HG02870 (cell line): ENCODE data around the gene PDIA6.
A peak's percentile ranks its signal among the peaks of the same experiment; 100 is the strongest.
"Not testable (repeated sequence)": the region's sequence is repeated elsewhere in the genome, so short reads cannot be mapped to it uniquely, and the experiment has no call there.

ENCODE experiments used
- ATAC-seq: cut with Tn5 transposase; IDR thresholded peaks from one replicate; pipeline ENCODE4 v1.9.1; 2021; ENCODE audit warnings: mild to moderate bottlenecking, moderate library complexity; ENCODE audit not compliant: unreplicated experiment

The PDIA6 gene

DNA sequence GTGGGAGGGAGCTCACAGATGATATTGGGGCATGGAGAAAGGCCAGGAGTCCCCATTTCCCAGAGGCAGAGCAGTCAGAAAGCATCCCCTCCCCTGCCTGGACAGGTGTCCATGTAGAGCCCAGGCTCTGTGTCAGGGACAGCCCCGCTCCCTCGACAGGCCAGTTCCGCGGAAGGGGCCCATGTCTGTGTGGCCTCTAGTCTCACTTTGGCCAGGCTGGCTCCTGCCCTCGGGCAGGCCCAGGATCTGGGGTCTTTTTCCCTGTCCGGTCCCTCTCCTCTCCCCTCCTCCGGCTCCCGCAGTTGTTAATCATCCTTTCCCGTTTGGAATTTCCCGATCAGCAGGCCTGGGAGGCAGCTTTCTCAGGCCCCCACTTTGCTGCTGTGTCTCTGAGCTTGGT lies 20.4 kb upstream of the PDIA6 start:
- ATAC-seq = no peak

DNA sequence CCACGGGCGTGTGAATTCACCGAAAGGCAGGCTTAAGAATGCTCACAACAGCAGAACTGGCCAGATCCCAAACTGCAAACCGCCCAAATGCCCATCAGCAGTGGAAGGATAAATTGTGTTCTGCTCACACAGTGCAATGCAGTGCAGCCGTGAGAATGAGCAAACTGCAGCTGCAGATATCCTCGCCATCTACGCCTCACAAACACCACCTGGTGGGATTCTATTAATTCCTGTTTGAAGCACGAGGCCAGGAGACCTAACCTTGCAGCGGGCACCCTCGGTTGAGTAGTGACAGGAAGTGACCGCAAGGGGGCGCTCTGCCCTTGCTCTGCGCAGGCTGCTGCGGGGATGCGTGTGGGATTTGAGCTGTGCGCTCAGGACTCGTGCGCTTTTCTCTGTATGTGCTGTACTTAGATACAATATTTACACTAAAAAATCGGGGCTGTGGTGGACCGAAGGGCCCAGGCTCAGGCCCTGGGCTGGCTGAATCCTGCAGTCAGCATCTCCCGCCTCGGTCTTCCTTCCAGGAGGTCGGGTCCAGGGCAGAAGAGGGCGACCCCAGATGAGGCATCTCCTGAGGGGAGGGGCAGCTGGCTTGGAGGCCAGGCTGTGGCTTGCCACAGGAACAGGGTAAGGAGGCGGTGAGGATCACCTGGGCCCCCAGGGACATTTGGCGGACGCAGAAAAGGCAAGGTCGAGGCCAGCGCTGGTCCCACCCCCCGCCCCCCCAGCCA lies 19.8 kb upstream of the PDIA6 start:
- peak; percentile 69 for ATAC-seq

- ATAC-seq = no peak
These were observed 18.9 kb upstream of the PDIA6 start for GRCh38 chr2:10831400-10831985.

GRCh38 chr2:10830641-10831399 lies 18.2 kb upstream of the PDIA6 start:
- ATAC-seq = no peak

- no peak for ATAC-seq
These were observed 17.6 kb upstream of the PDIA6 start for GRCh38 chr2:10830203-10830602.

DNA sequence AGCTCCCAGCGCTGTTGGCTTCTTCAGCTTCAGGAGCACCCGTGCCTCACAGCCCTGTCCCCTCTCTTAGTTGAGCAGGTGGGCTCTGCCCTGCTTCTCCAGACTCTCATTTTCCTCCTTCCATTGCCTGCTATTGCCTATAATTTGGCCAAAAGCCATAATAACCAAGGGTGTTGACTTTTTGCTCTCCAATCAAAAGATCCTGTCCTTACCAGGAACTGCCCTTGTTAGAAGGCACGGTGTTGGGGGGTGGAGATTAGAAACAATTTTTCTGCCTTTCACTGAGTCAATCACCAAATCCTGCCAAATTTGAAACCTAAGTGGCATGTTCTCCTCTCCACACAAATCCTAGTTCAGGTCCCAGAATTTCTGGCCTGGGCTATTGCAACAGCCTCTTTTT lies 16.7 kb upstream of the PDIA6 start:
- ATAC-seq = no peak

- no peak for ATAC-seq
These were observed 15.8 kb upstream of the PDIA6 start for GRCh38 chr2:10828346-10828745.

DNA sequence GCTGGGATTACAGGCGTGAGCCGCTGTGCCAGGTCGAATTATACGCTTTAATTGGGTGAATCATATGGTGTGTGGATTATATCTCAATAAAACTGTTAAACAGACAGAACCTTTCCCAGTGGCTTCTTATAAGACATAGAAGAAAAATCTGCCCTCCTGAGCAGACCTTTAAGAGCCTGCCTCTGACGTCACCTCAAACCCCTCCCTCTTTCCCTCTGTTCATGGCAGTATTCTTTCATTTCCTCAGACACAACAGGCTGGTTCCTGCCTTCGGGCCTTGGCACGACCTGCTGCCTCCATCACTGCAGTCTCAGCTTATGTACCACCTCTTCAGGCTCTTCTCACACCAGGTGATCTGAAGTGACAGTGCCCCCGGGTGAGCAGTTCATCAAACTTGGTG lies 14.0 kb upstream of the PDIA6 start:
- no peak for ATAC-seq

DNA sequence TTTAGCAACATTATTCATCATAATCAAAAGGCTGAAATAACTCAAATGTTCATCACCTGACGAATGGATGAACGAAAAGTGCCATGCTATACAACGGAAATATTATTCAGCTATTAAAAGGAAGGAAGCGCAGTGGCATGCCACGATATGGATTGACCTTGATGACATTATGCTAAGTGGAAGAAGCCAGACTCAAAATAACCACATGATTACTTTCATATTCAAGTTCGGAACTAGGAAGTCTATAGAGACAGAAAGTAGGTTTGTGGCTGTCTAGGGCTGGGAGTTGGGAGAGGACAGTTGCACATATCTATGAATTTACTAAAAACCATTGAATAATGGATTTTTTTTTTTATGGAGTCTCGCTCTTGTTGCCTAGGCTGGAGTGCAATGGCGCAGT lies 13.4 kb upstream of the PDIA6 start:
- no peak for ATAC-seq

- ATAC-seq = no peak
These were observed 11.6 kb upstream of the PDIA6 start for GRCh38 chr2:10824191-10824590.

- ATAC-seq = no peak
These were observed 8.6 kb upstream of the PDIA6 start for GRCh38 chr2:10820978-10821695.

DNA sequence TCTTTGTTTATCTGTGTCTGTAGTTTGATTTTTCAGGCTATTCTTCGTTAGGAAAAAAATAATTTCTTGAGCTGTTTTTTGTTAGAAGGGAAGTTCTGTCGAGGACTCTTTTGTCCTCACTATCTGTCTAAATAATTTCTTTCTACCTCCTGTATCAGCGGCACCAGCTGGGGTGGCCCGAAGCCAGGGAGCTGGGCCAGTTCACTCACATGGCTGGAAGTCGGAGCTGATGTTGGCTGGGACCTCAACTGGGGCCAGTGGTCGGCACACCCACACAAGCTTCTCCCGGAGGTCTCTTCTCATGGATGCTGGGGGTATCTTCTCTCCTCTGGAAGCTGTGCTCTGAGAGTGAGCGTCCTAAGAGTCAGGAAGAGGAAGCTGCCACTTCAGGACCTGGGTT lies 8.0 kb upstream of the PDIA6 start:
- ATAC-seq = no peak

- ATAC-seq = no peak
These were observed 7.2 kb upstream of the PDIA6 start for GRCh38 chr2:10819714-10820314.

- no peak for ATAC-seq
These were observed 6.4 kb upstream of the PDIA6 start for GRCh38 chr2:10818984-10819383.

- not testable (repeated sequence) for ATAC-seq
These were observed 5.7 kb upstream of the PDIA6 start for GRCh38 chr2:10818305-10818704.

- no peak for ATAC-seq
These were observed 4.8 kb upstream of the PDIA6 start for GRCh38 chr2:10817413-10817812.

- no peak for ATAC-seq
These were observed 2.2 kb upstream of the PDIA6 start for GRCh38 chr2:10814571-10815331.

DNA sequence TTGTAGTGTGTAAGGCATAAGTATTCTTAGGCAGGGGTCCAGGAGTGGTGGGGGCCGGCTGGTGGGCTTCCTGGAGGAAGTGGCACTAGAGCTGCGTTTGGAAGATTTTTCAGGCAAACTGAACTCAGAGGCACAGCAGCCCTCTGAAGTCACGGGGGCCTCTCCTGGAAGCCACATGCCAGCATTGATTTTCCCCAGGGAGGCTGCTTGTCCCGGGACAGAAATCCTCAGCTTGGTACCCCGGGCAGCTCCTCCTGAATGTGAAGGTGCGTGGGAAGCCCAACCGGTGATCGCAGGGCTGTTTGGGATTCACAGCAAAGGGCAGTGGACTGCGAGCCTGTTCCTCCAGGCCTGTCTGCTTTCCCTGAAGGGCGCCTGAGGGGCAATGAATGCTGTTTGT lies 1.6 kb upstream of the PDIA6 start:
- no peak for ATAC-seq

- not testable (repeated sequence) for ATAC-seq
These were observed 866 bp upstream of the PDIA6 start for GRCh38 chr2:10813163-10814138.
